ENCODE data around the gene STK32A.

STK32A gene

DNA sequence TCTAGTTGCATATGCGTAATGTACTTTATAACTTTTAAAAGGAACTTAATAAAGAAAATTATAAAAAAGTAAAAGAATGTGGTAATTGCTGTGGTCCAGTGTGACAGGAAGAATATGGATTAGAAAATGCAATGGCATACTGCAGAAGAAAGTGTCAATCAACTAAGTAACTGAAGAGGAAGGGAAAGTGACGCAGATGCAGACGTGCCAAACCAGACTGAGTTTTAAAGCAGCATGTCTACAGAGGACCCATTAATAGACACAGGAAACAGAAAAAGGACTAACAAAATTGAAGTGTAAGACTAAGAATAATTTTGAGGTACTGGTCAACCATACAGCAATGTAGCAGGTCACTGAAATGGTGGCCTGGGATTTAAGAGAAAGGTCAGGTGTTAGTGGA lies 201.8 kb downstream of the STK32A start:
- no peak overlapping the region for H3K27ac Mint-ChIP-seq

DNA sequence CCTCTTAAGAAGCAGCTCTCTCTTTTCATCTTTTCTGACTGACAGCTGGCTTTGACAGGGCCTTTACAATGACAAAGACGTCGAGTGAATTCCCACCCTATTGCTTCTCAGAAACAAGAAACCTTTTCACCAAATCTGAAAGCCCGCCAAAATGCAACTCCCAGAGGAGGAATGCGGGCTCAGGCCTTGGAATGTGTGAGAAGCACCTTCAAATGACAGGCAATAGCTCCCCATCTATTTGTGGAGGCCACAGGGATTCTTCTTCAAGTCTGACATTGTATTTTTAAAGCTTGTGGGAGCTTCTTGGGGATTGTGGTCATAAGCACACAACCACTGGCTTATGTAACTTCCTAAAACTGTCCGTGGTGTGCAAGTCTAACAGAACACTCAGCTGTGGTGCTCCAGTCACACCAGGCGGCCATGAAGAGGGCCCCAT lies 202.4 kb downstream of the STK32A start:
- Mint-ChIP-seq H3K36me3 (no peaks in the 10 kb centered on the region), H3K4me3 (no peak overlapping the region), H3K9me3 (no peaks in the 10 kb centered on the region), H3K27ac (no peak overlapping the region), H3K4me1 (no peaks in the 10 kb centered on the region)
- DNase-seq (ENCODE audit: low spot score in 2 of 2) (no peak), ATAC-seq (no peak)

More for the DNA sequence above, 201.8 kb downstream of the STK32A start:
- no peaks in the 10 kb centered on the region for H3K36me3 Mint-ChIP-seq
- DNase-seq (ENCODE audit: low spot score in 2 of 2) = no peak
- H3K4me1 Mint-ChIP-seq = no peaks in the 10 kb centered on the region
- H3K4me3 Mint-ChIP-seq = no peak overlapping the region
- ATAC-seq = no peak
- no peaks in the 10 kb centered on the region for H3K9me3 Mint-ChIP-seq
